ENCODE data around the gene MRPL23. TPM values are rescaled to one million over a fixed set of nuclear protein-coding genes. Genes with fewer than 3 reads are reported as not detected.

The MRPL23 gene
- total and polyA plus RNA-seq, 2 of the 13 experiments (the other 11 are each of a cell fraction or from before 2014, with no cell fraction given): 67.8 to 123 TPM

GRCh38 chr11:1975185-1975584 is 28.1 kb downstream of the MRPL23 start (continued):
- TF ChIP-seq, protein P1, sequence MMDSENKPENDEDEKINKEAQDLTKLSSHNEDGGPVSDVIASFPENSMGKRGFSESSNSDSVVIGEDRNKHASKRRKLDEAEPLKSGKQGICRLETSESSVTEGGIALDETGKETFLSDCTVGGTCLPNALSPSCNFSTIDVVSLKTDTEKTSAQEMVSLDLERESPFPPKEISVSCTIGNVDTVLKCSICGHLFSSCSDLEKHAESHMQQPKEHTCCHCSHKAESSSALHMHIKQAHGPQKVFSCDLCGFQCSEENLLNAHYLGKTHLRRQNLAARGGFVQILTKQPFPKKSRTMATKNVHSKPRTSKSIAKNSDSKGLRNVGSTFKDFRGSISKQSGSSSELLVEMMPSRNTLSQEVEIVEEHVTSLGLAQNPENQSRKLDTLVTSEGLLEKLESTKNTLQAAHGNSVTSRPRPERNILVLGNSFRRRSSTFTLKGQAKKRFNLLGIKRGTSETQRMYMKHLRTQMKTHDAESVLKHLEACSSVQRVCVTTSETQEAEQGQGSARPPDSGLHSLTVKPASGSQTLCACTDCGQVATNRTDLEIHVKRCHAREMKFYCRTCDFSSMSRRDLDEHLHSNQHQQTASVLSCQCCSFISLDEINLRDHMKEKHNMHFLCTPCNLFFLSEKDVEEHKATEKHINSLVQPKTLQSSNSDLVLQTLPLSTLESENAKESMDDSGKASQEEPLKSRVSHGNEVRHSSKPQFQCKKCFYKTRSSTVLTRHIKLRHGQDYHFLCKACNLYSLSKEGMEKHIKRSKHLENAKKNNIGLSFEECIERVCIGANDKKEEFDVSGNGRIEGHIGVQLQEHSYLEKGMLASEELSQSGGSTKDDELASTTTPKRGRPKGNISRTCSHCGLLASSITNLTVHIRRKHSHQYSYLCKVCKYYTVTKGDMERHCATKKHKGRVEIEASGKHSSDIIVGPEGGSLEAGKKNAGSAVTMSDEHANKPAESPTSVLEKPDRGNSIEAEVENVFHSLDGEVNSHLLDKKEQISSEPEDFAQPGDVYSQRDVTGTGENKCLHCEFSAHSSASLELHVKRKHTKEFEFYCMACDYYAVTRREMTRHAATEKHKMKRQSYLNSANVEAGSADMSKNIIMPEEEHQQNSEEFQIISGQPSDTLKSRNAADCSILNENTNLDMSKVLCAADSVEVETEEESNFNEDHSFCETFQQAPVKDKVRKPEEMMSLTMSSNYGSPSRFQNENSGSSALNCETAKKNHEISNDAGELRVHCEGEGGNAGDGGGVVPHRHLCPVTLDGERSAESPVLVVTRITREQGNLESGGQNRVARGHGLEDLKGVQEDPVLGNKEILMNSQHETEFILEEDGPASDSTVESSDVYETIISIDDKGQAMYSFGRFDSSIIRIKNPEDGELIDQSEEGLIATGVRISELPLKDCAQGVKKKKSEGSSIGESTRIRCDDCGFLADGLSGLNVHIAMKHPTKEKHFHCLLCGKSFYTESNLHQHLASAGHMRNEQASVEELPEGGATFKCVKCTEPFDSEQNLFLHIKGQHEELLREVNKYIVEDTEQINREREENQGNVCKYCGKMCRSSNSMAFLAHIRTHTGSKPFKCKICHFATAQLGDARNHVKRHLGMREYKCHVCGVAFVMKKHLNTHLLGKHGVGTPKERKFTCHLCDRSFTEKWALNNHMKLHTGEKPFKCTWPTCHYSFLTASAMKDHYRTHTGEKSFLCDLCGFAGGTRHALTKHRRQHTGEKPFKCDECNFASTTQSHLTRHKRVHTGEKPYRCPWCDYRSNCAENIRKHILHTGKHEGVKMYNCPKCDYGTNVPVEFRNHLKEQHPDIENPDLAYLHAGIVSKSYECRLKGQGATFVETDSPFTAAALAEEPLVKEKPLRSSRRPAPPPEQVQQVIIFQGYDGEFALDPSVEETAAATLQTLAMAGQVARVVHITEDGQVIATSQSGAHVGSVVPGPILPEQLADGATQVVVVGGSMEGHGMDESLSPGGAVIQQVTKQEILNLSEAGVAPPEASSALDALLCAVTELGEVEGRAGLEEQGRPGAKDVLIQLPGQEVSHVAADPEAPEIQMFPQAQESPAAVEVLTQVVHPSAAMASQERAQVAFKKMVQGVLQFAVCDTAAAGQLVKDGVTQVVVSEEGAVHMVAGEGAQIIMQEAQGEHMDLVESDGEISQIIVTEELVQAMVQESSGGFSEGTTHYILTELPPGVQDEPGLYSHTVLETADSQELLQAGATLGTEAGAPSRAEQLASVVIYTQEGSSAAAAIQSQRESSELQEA (CRISPR knock-in tag; IDR thresholded peaks at IDR 0.05; ENCODE audit: not compliant biosample characterization): no peak
- no peak for TF ChIP-seq NCOA1 (CRISPR knock-in tag; IDR thresholded peaks at IDR 0.05)
- no peak for TF ChIP-seq ZNF3 (CRISPR knock-in tag; IDR thresholded peaks at IDR 0.05)
- no peak for TF ChIP-seq ZNF180 (CRISPR knock-in tag; IDR thresholded peaks at IDR 0.05; ENCODE audit: borderline replicate concordance, low read depth)
- TF ChIP-seq AKAP8 (CRISPR knock-in tag; IDR thresholded peaks at IDR 0.05): no peak
- TF ChIP-seq ZGPAT (CRISPR knock-in tag; IDR thresholded peaks at IDR 0.05): no peak
- no peak for TF ChIP-seq SOX5 (CRISPR knock-in tag; IDR thresholded peaks at IDR 0.05; ENCODE audit: borderline replicate concordance)

All from HepG2 (cell line).